ENCODE measurements around the gene HEYL. TPM values are rescaled to one million over a fixed set of nuclear protein-coding genes. Genes with fewer than 3 reads are reported as not detected.

Gene HEYL
- total RNA-seq, 2 experiments from 2014 or later: 0.05 TPM; not detected in 1

DNA sequence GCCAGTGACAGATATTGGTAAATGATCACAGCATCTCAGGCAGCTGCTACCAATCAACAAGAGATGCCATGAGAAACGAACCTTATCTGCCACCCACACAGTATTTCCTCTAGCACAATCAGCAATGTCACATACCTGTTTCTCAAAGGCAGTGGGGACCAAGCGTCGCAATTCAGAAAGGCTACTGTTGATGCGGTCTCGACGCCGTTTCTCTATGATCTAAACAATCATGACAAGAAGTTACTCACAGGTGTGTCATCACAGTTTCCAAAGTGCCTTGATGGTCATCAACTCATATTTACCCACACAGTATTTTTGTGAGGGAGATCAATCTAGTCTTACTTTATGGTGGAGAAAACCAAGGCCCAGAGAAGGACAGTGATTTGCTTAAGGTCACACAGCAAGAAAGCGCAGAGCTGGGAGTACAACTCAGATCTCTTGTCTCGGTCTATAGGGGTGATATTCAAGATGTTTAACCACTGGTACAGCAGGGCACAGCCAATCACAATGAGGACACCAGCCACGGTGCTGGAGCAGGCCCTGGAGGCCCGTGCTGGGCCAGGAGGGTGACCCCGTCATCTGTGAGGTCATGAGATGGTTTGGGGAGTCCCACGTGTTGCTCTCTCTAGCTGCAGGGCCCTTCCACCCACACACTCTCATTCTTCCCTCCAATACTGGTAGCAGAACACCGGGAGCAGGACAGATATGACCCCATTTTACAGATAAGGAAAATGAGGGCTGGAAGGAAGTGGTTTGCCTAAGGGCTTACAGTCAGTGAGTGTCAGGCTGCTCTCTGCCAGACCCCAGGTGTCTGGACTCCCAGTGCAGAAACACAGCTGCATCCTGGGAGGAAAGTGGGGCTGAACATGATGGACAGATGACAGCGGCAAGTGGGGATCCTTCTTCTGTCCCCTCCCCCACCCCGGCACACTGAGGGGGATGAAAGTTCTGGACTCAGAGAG is 7.8 kb downstream of the HEYL start:
- no peak for DNase-seq
- H3K27me3 ChIP-seq (ENCODE audit: control insufficient read depth in 1 of 2, insufficient read depth in 2 of 2, low read length in 2 of 2): peaks cover 0 to 10% of the 10 kb centered on the region in 2 experiments
- Mint-ChIP-seq H3K27ac (no peak overlapping the region), H3K4me1 (ENCODE audit: low read depth) (no peaks in the 10 kb centered on the region), H3K36me3 (ENCODE audit: low read depth) (no peaks in the 10 kb centered on the region), H3K27me3 (peaks cover 40% of the 10 kb centered on the region), H3K9me3 (no peaks in the 10 kb centered on the region), H3K4me3 (no peak overlapping the region)
- no peaks in the 10 kb centered on the region for H3K36me3 ChIP-seq (ENCODE audit: insufficient read depth, low read length)
- no peak overlapping the region for H3K4me3 ChIP-seq (ENCODE audit: low read length)
- H3K4me1 ChIP-seq (ENCODE audit: insufficient read depth, low read length): no peaks in the 10 kb centered on the region
- no peak overlapping the region for H3K27ac ChIP-seq (ENCODE audit: low read depth in 1 of 2, low read length in 2 of 2)
- intact Hi-C loops (cut with DNase I, micrococcal nuclease): no loop called here
- no peak for ATAC-seq (ENCODE audit: poor library complexity)
- TF ChIP-seq, protein P1, sequence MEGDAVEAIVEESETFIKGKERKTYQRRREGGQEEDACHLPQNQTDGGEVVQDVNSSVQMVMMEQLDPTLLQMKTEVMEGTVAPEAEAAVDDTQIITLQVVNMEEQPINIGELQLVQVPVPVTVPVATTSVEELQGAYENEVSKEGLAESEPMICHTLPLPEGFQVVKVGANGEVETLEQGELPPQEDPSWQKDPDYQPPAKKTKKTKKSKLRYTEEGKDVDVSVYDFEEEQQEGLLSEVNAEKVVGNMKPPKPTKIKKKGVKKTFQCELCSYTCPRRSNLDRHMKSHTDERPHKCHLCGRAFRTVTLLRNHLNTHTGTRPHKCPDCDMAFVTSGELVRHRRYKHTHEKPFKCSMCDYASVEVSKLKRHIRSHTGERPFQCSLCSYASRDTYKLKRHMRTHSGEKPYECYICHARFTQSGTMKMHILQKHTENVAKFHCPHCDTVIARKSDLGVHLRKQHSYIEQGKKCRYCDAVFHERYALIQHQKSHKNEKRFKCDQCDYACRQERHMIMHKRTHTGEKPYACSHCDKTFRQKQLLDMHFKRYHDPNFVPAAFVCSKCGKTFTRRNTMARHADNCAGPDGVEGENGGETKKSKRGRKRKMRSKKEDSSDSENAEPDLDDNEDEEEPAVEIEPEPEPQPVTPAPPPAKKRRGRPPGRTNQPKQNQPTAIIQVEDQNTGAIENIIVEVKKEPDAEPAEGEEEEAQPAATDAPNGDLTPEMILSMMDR (IDR thresholded peaks at IDR 0.05): no peak
- ChIA-PET POLR2A (no interaction called here), CTCF (no interaction called here)
- H3K9me3 ChIP-seq (ENCODE audit: control insufficient read depth in 1 of 2, insufficient read depth in 1 of 2, low read length in 2 of 2): no peaks in the 10 kb centered on the region

DNA sequence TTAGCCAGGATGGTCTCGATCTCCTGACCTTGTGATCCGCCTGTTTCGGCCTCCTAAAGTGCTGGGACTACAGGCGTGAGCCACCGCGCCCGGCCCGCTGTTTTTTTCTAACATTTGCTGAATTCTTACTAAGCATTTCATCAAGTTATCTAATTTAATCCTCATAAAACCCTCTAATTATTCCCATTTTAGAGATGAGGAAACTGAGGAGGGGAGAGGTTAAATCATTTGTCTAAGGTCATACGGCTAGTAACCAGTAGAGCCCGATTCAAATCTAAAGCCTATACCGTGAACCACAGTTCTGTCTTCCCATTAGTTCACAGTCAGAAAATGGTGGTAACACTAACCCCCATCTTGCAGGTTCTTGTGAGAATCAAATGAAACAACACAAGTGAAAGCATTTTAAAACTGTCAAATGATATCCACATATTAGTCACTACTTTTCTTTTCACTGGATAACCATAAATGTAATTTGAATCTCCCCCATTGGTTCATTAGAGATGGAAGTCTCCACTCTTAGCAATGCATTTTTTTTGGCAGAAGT is 10.6 kb downstream of the HEYL start:
- POLR2A ChIA-PET: no interaction called here
- Histone ChIP-seq H3K36me3 (ENCODE audit: insufficient read depth, low read length) (no peaks in the 10 kb centered on the region), H3K9me3 (ENCODE audit: control insufficient read depth in 1 of 2, insufficient read depth in 1 of 2, low read length in 2 of 2) (no peaks in the 10 kb centered on the region), H3K4me3 (ENCODE audit: low read length) (no peak overlapping the region), H3K27me3 (ENCODE audit: control insufficient read depth in 1 of 2, insufficient read depth in 2 of 2, low read length in 2 of 2) (peaks cover 0 to 3% of the 10 kb centered on the region in 2 experiments), H3K4me1 (ENCODE audit: insufficient read depth, low read length) (no peaks in the 10 kb centered on the region), H3K27ac (ENCODE audit: low read depth in 1 of 2, low read length in 2 of 2) (no peak overlapping the region)
- Mint-ChIP-seq H3K9me3 (no peaks in the 10 kb centered on the region), H3K36me3 (ENCODE audit: low read depth) (no peaks in the 10 kb centered on the region), H3K4me3 (no peak overlapping the region), H3K27me3 (peaks cover 22% of the 10 kb centered on the region), H3K27ac (no peak overlapping the region), H3K4me1 (ENCODE audit: low read depth) (no peaks in the 10 kb centered on the region)
- ATAC-seq (ENCODE audit: poor library complexity) (no peak), DNase-seq (no peak)
- intact Hi-C loops (cut with DNase I, micrococcal nuclease): no loop called here
- CTCF ChIA-PET: no interaction called here
- TF ChIP-seq, protein P1 (IDR thresholded peaks at IDR 0.05): no peak

DNA sequence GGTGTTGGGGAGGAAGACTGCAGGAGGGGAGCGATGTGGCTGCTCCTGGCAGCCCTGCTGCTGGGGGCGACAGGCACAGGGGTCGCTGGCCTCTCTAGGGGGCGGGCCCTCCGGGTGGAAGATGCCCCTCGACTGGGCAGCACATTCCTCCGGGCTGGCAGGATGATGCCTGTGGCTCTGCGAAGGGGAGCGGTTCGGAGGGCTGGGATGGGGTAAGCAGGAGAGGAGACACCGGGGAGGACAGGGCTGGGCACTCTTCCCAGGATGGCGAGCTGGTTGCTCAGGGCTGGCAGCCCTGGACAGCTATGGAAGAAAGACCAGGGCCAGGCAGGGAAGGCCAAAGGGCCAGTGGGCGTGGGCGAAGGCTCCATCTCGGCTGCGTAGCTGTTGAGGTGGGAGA is 12.8 kb downstream of the HEYL start:
- H3K9me3 ChIP-seq (ENCODE audit: control insufficient read depth in 1 of 2, insufficient read depth in 1 of 2, low read length in 2 of 2): no peaks in the 10 kb centered on the region
- Mint-ChIP-seq H3K4me1 (ENCODE audit: low read depth) (no peaks in the 10 kb centered on the region), H3K36me3 (ENCODE audit: low read depth) (no peaks in the 10 kb centered on the region), H3K9me3 (no peaks in the 10 kb centered on the region), H3K27me3 (peaks cover 16% of the 10 kb centered on the region), H3K27ac (no peak overlapping the region), H3K4me3 (no peak overlapping the region)
- TF ChIP-seq, protein P1 (IDR thresholded peaks at IDR 0.05): no peak
- CTCF ChIA-PET: no interaction called here
- intact Hi-C loops (cut with DNase I, micrococcal nuclease): no loop called here
- no peaks in the 10 kb centered on the region for H3K4me1 ChIP-seq (ENCODE audit: insufficient read depth, low read length)
- DNase-seq: no peak
- no peaks in the 10 kb centered on the region for H3K36me3 ChIP-seq (ENCODE audit: insufficient read depth, low read length)
- no peak overlapping the region for H3K27ac ChIP-seq (ENCODE audit: low read depth in 1 of 2, low read length in 2 of 2)
- no peaks in the 10 kb centered on the region for H3K27me3 ChIP-seq (ENCODE audit: control insufficient read depth in 1 of 2, insufficient read depth in 2 of 2, low read length in 2 of 2)
- POLR2A ChIA-PET: no interaction called here
- ATAC-seq (ENCODE audit: poor library complexity): no peak
- H3K4me3 ChIP-seq (ENCODE audit: low read length): no peak overlapping the region

All from CD4-positive, alpha-beta T cell (primary cell).